Measurements from ENCODE around the gene MCOLN1.
"Not testable (repeated sequence)": the region's sequence is repeated elsewhere in the genome, so short reads cannot be mapped to it uniquely, and the experiment has no call there.

Gene MCOLN1

DNA sequence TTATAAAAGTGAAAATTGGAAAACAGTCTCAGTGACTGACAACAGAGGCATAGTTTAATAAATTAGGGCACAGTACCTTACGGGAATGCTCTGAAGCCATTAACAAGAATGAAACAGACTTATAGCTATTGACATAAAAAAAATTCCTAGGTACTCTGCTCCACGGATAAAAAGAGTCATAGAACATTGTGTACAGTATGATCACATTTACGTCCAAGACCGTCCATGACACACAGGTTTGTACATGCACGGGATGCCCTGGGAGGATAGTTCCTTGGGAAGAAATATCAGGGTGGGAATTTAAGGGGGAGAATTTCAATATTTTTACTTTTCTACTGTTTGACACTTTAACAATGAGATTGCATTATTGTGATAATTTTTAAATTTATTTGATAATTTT is 48.3 kb downstream of the MCOLN1 start:
- DNase-seq (ENCODE audit: low read depth in 2 of 2) = no peak

DNA sequence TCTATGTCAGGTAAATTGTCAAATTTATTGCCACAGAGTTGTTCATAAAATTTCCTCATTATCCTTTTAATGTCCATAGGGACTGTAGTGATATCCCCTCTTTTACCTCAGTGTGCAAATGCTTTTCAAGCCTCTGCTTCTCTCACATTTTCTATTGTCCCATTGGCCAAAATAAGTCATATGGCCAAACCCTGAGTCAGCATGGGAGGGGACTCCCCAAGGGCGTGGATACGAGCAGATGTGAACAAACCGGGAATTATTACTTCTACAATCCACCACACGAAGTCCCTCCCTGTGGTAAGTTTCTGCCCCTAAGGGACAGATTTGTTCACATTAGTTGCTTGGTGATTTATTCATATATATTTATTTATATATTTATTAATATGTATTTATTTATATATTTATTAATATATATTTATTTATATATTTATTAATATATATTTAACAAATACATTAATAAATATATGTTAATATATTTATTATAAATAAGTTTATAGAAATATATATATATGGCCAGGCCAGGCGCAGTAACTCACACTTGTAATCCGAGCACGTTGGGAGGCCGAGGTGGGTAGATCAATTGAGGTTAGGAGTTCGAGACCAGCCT is 53.1 kb downstream of the MCOLN1 start:
- no peak for DNase-seq (ENCODE audit: low read depth in 2 of 2)

- DNase-seq (ENCODE audit: low read depth in 2 of 2) = not testable (repeated sequence)
Measured at GRCh38 chr19:7577422-7577821, 55.0 kb downstream of the MCOLN1 start.

GRCh38 chr19:7578127-7578526 is 55.7 kb downstream of the MCOLN1 start:
- no peak for DNase-seq (ENCODE audit: low read depth in 2 of 2)

GRCh38 chr19:7579182-7579581 is 56.8 kb downstream of the MCOLN1 start:
- no peak for DNase-seq (ENCODE audit: low read depth in 2 of 2)

- DNase-seq (ENCODE audit: low read depth in 2 of 2) = no peak
Measured at GRCh38 chr19:7582446-7582845, 60.0 kb downstream of the MCOLN1 start.
